Measurements from ENCODE around the gene HDAC9.

The HDAC9 gene

DNA sequence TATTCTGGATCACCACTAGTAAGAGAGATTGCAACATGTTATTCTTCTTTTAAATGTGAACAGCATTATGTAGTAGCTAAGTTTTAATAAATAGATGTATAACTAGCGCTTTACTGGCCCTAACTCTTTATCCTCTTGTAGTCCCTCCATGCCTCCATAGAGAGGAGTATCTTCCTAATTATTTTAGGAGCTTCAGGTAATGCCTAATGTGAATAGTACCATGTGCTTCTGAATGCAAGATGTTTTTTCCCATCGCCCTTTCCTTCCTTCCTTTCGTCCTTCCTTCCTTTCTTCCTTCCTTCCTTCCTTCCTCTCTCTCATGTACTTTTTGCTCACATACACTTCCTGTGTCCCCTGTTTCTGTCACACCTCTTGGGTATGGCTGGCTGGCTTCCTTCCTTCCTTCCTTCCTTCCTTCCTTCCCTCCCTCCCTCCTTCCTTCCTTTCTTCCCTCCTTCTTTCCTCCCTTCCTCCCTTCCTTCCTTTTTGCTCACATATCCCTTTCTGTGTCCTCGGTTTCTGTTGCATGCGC, 290.7 kb downstream of the HDAC9 start:
- no peaks in the 10 kb centered on the region for H4K20me1 ChIP-seq (ENCODE audit: control insufficient read depth, insufficient read depth, low read depth, low read length)
- no peaks in the 10 kb centered on the region for H3K27me3 ChIP-seq (ENCODE audit: control insufficient read depth, low read length)
- no peak overlapping the region for H3K4me2 ChIP-seq (ENCODE audit: low read length)
- TF ChIP-seq, protein P1, sequence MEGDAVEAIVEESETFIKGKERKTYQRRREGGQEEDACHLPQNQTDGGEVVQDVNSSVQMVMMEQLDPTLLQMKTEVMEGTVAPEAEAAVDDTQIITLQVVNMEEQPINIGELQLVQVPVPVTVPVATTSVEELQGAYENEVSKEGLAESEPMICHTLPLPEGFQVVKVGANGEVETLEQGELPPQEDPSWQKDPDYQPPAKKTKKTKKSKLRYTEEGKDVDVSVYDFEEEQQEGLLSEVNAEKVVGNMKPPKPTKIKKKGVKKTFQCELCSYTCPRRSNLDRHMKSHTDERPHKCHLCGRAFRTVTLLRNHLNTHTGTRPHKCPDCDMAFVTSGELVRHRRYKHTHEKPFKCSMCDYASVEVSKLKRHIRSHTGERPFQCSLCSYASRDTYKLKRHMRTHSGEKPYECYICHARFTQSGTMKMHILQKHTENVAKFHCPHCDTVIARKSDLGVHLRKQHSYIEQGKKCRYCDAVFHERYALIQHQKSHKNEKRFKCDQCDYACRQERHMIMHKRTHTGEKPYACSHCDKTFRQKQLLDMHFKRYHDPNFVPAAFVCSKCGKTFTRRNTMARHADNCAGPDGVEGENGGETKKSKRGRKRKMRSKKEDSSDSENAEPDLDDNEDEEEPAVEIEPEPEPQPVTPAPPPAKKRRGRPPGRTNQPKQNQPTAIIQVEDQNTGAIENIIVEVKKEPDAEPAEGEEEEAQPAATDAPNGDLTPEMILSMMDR (IDR thresholded peaks at IDR 0.05; ENCODE audit: low read depth, low read length, poor library complexity, severe bottlenecking) = no peak
- TF ChIP-seq EZH2phosphoT487 (IDR thresholded peaks at IDR 0.05; ENCODE audit: borderline replicate concordance, low read length) = no peak
- H3K4me1 ChIP-seq (ENCODE audit: control insufficient read depth, low read length) = no peaks in the 10 kb centered on the region
- H3K9me3 ChIP-seq (ENCODE audit: control insufficient read depth, insufficient read depth, low read length) = no peaks in the 10 kb centered on the region
- H3F3A ChIP-seq (ENCODE audit: control insufficient read depth, insufficient read depth) = no peaks in the 10 kb centered on the region
- no peak overlapping the region for H3K4me3 ChIP-seq (ENCODE audit: low read length)
- H3K79me2 ChIP-seq (ENCODE audit: control insufficient read depth, low read length) = no peaks in the 10 kb centered on the region
- H3K36me3 ChIP-seq (ENCODE audit: control insufficient read depth, low read length) = no peaks in the 10 kb centered on the region
- no peak overlapping the region for H3K27ac ChIP-seq (ENCODE audit: low read depth, low read length)
- no peaks in the 10 kb centered on the region; the same call in 1 of the 2 replicates for H3K9me2 ChIP-seq (replicated peaks; ENCODE audit: control insufficient read depth, low read length)

DNA sequence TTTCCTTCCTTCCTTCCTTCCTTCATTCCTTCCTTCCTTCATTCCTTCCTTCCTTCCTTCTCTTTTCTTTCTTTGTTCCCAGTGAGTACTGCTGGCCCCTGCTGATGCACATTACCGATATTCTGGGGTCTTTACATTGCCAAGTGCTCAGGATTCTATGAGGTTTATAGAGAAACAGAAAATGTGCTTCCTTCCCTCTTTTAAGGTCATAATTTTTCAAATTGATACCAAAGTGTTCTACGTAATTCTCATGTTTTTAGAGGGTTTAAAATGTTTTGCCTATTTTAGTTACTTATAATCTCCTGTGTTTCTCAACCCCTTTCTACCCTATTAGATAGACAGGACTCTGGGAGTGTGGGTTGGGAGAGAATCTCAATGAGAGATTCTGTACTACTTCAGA, 291.2 kb downstream of the HDAC9 start:
- Histone ChIP-seq H3K27ac (ENCODE audit: low read depth, low read length) (no peak overlapping the region), H3K79me2 (ENCODE audit: control insufficient read depth, low read length) (no peaks in the 10 kb centered on the region)
- TF ChIP-seq, protein P1 (IDR thresholded peaks at IDR 0.05; ENCODE audit: low read depth, low read length, poor library complexity, severe bottlenecking) = no peak
- TF ChIP-seq EZH2phosphoT487 (IDR thresholded peaks at IDR 0.05; ENCODE audit: borderline replicate concordance, low read length) = no peak

DNA sequence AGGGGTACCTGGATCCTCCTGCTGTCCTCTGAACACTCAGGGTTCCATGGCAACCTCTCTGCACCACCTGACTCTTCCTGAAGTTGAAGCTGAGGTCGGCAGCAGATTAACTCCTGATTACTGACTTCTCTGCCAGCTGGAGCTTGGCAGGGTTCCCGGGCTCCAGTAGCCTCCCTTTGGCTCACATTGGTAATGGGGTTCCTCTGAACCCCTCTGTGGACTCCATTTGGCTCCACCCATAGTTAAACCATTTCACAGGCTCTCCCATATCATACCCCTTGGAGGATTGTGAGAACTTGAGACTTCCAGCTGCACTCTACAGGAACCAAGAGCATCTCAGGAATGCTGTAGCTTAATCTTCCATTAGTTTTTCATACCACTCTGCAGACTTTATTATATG, 292.5 kb downstream of the HDAC9 start:
- Histone ChIP-seq H3K4me1 (ENCODE audit: control insufficient read depth, low read length) (no peaks in the 10 kb centered on the region), H3K27ac (ENCODE audit: low read depth, low read length) (no peak overlapping the region), H4K20me1 (ENCODE audit: control insufficient read depth, insufficient read depth, low read depth, low read length) (no peaks in the 10 kb centered on the region), H3K4me2 (ENCODE audit: low read length) (no peak overlapping the region), H3K27me3 (ENCODE audit: control insufficient read depth, low read length) (no peaks in the 10 kb centered on the region), H3K36me3 (ENCODE audit: control insufficient read depth, low read length) (no peaks in the 10 kb centered on the region), H3K9me2 (replicated peaks; ENCODE audit: control insufficient read depth, low read length) (no peaks in the 10 kb centered on the region), H3K9me3 (ENCODE audit: control insufficient read depth, insufficient read depth, low read length) (no peaks in the 10 kb centered on the region), H3K79me2 (ENCODE audit: control insufficient read depth, low read length) (no peaks in the 10 kb centered on the region), H3K4me3 (ENCODE audit: low read length) (no peak overlapping the region), H3F3A (ENCODE audit: control insufficient read depth, insufficient read depth) (no peaks in the 10 kb centered on the region)
- TF ChIP-seq, protein P1 (IDR thresholded peaks at IDR 0.05; ENCODE audit: low read depth, low read length, poor library complexity, severe bottlenecking) = no peak
- no peak for TF ChIP-seq EZH2phosphoT487 (IDR thresholded peaks at IDR 0.05; ENCODE audit: borderline replicate concordance, low read length)

More for the DNA sequence above, 291.2 kb downstream of the HDAC9 start:
- H4K20me1 ChIP-seq (ENCODE audit: control insufficient read depth, insufficient read depth, low read depth, low read length) = no peaks in the 10 kb centered on the region
- H3K36me3 ChIP-seq (ENCODE audit: control insufficient read depth, low read length) = no peaks in the 10 kb centered on the region
- no peaks in the 10 kb centered on the region for H3F3A ChIP-seq (ENCODE audit: control insufficient read depth, insufficient read depth)
- no peak overlapping the region for H3K4me3 ChIP-seq (ENCODE audit: low read length)
- H3K27me3 ChIP-seq (ENCODE audit: control insufficient read depth, low read length) = no peaks in the 10 kb centered on the region
- no peaks in the 10 kb centered on the region; the same call in 1 of the 2 replicates for H3K9me2 ChIP-seq (replicated peaks; ENCODE audit: control insufficient read depth, low read length)
- no peaks in the 10 kb centered on the region for H3K4me1 ChIP-seq (ENCODE audit: control insufficient read depth, low read length)
- no peaks in the 10 kb centered on the region for H3K9me3 ChIP-seq (ENCODE audit: control insufficient read depth, insufficient read depth, low read length)
- H3K4me2 ChIP-seq (ENCODE audit: low read length) = no peak overlapping the region

Measured in DOHH2 (cell line).